ENCODE measurements around the gene NLRP3. TPM values are rescaled to one million over a fixed set of nuclear protein-coding genes. Genes with fewer than 3 reads are reported as not detected.

The NLRP3 gene
- total and polyA plus RNA-seq, 10 of the 15 experiments (the other 5 are each of a cell fraction or from before 2014, with no cell fraction given) = 1.8 to 10.4 (median 5.0) TPM

- TF ChIP-seq PAX5 (IDR thresholded peaks at IDR 0.05; ENCODE audit: borderline replicate concordance, low read depth, low read length) = peak; percentile 95
- peak; percentile 95 for TF ChIP-seq ZNF217 (IDR thresholded peaks at IDR 0.05)
- TF ChIP-seq POLR2AphosphoS5 (IDR thresholded peaks at IDR 0.05; ENCODE audit: low read length) = peak; percentile 70; the same call in 1 of the 2 replicates
- TF ChIP-seq SUPT20H (IDR thresholded peaks at IDR 0.05; ENCODE audit: borderline replicate concordance, control insufficient read depth, low read depth, low read length) = no peak
- TF ChIP-seq WRNIP1 (IDR thresholded peaks at IDR 0.05; ENCODE audit: borderline replicate concordance, low read depth, low read length) = no peak
- TF ChIP-seq CREM (IDR thresholded peaks at IDR 0.05; ENCODE audit: low read depth) = peak; percentile 85
- TF ChIP-seq ZNF274 (IDR thresholded peaks at IDR 0.05; ENCODE audit: insufficient read depth, insufficient read length) = no peak
- no peak for TF ChIP-seq CBX3 (IDR thresholded peaks at IDR 0.05; ENCODE audit: borderline replicate concordance, low read depth)
- TF ChIP-seq ZSCAN29 (IDR thresholded peaks at IDR 0.05) = 0 out of 2 replicates have a peak, but pooled peaks have one; percentile 18
- no peak for TF ChIP-seq NR2C2 (IDR thresholded peaks at IDR 0.05; ENCODE audit: borderline replicate concordance, control insufficient read depth, insufficient read length, low read depth)
- no peak for TF ChIP-seq ZNF207 (IDR thresholded peaks at IDR 0.05; ENCODE audit: borderline replicate concordance)
- no peak for TF ChIP-seq SREBF2 (IDR thresholded peaks at IDR 0.05; ENCODE audit: low read length)
- TF ChIP-seq FOXK2 (IDR thresholded peaks at IDR 0.05) = no peak; the same call in 1 of the 2 replicates
- TF ChIP-seq EP300 (IDR thresholded peaks at IDR 0.05; ENCODE audit: borderline replicate concordance in 1 of 2, control insufficient read depth in 1 of 2, low read depth in 2 of 2, low read length in 2 of 2) = peak; percentile 92 to 95; a peak in 3 of 4 replicates
- TF ChIP-seq ZBTB33 (IDR thresholded peaks at IDR 0.05) = no peak
- TF ChIP-seq NRF1 (conservative IDR thresholded peaks at IDR 0.05; ENCODE audit: low read depth, low read length) = no peak
- TF ChIP-seq MEF2B (IDR thresholded peaks at IDR 0.05; ENCODE audit: partially characterized antibody, poor library complexity, severe bottlenecking) = peak; percentile 60
- TF ChIP-seq MYB (IDR thresholded peaks at IDR 0.05; ENCODE audit: borderline replicate concordance, low read depth, low read length) = no peak
- peak; percentile 94 for TF ChIP-seq RELA (IDR thresholded peaks at IDR 0.05; ENCODE audit: borderline replicate concordance, partially characterized antibody)
- peak; percentile 66; the same call in 1 of the 2 replicates for TF ChIP-seq ZBED1 (IDR thresholded peaks at IDR 0.05; ENCODE audit: borderline replicate concordance)
- no peak for TF ChIP-seq CHD1 (IDR thresholded peaks at IDR 0.05; ENCODE audit: low read depth, low read length)
- TF ChIP-seq KDM1A (IDR thresholded peaks at IDR 0.05; ENCODE audit: borderline replicate concordance) = no peak
- peak; percentile 83 for TF ChIP-seq MEF2A (IDR thresholded peaks at IDR 0.05; ENCODE audit: insufficient read depth, low read depth, low read length)
- no peak for TF ChIP-seq BCLAF1 (IDR thresholded peaks at IDR 0.05)
- TF ChIP-seq RBBP5 (conservative IDR thresholded peaks at IDR 0.05) = no peak
- peak; percentile 99 for TF ChIP-seq RELB (IDR thresholded peaks at IDR 0.05; ENCODE audit: low read depth)
These were observed 24.1 kb downstream of the NLRP3 start (continued) for GRCh38 chr1:247440001-247440620.
